HEK293T (cell line): ENCODE measurements around the gene SLC12A8.

Experiments used
- CTCF ChIA-PET: fragments of 350-600 bp; formaldehyde crosslinking; extraction: SDS; loops from one replicate; lab custom pipeline; 2021; ENCODE audit warnings: antibody characterized with exemption, inconsistent platforms; lab: Yijun Ruan, JAX
- POLR2A ChIA-PET: fragments of 350-600 bp; formaldehyde crosslinking; extraction: SDS; loops from one replicate; lab custom pipeline; 2020; ENCODE audit warnings: antibody characterized with exemption, inconsistent platforms; lab: Yijun Ruan, JAX
- DNase-seq: peaks from one replicate; pipeline ENCODE4 v3.0.0; 2012; ENCODE audit warnings: mixed read lengths; ENCODE audit errors: extremely low spot score
- ARNT ChIP-seq: fragments of 450-650 bp; IDR thresholded peaks from 2 replicates; pipeline ENCODE4 v1.6.1; 2017; ENCODE audit warnings: mild to moderate bottlenecking
- BHLHE40 ChIP-seq: fragments of 450-650 bp; IDR thresholded peaks from 2 replicates; pipeline ENCODE4 v1.6.1; 2016; ENCODE audit warnings: mild to moderate bottlenecking, moderate library complexity, borderline replicate concordance
- CTBP1 ChIP-seq: fragments of 450-650 bp; IDR thresholded peaks from 2 replicates; pipeline ENCODE4 v1.6.1; 2016; ENCODE audit warnings: borderline replicate concordance
- ELF4 ChIP-seq: fragments of 450-650 bp; IDR thresholded peaks from 2 replicates; pipeline ENCODE4 v1.6.1; 2017; ENCODE audit warnings: antibody characterized with exemption
- FOXA1 ChIP-seq: fragments of 450-650 bp; IDR thresholded peaks from 2 replicates; pipeline ENCODE4 v1.6.1; 2016; ENCODE audit warnings: mild to moderate bottlenecking
- FOXK2 ChIP-seq: fragments of 450-650 bp; IDR thresholded peaks from 2 replicates; pipeline ENCODE4 v1.6.1; 2016; ENCODE audit warnings: mild to moderate bottlenecking
- FOXM1 ChIP-seq: fragments of 450-650 bp; IDR thresholded peaks from 2 replicates; pipeline ENCODE4 v1.6.1; 2017; ENCODE audit warnings: mild to moderate bottlenecking, borderline replicate concordance
- HDGF ChIP-seq: fragments of 450-650 bp; IDR thresholded peaks from 2 replicates; pipeline ENCODE4 v1.6.1; 2017; ENCODE audit warnings: antibody characterized with exemption, borderline replicate concordance
- L3MBTL2 ChIP-seq: fragments of 450-650 bp; conservative IDR thresholded peaks from 2 replicates; pipeline ENCODE4 v1.6.1; 2016; ENCODE audit warnings: mild to moderate bottlenecking
- LEF1 ChIP-seq: fragments of 450-650 bp; IDR thresholded peaks from 2 replicates; pipeline ENCODE4 v1.6.1; 2017; ENCODE audit warnings: mild to moderate bottlenecking, borderline replicate concordance
- NFRKB ChIP-seq: fragments of 450-650 bp; IDR thresholded peaks from 2 replicates; pipeline ENCODE4 v1.6.1; 2016; ENCODE audit warnings: mild to moderate bottlenecking, moderate library complexity
- SP1 ChIP-seq: fragments of 450-650 bp; IDR thresholded peaks from 2 replicates; pipeline ENCODE4 v1.6.1; 2017
- SUZ12 ChIP-seq: fragments of 450-650 bp; IDR thresholded peaks from 2 replicates; pipeline ENCODE4 v1.6.1; 2016; ENCODE audit warnings: mild to moderate bottlenecking
- TARDBP ChIP-seq: fragments of 450-650 bp; IDR thresholded peaks from 2 replicates; pipeline ENCODE4 v1.6.1; 2016
- ZNF384 ChIP-seq: fragments of 450-650 bp; IDR thresholded peaks from 2 replicates; pipeline ENCODE4 v1.6.1; 2016
- TF ChIP-seq, protein P1 (sequence below): fragments of 450-650 bp; IDR thresholded peaks from 2 replicates; pipeline ENCODE4 v1.6.1; 2016

The SLC12A8 gene

DNA sequence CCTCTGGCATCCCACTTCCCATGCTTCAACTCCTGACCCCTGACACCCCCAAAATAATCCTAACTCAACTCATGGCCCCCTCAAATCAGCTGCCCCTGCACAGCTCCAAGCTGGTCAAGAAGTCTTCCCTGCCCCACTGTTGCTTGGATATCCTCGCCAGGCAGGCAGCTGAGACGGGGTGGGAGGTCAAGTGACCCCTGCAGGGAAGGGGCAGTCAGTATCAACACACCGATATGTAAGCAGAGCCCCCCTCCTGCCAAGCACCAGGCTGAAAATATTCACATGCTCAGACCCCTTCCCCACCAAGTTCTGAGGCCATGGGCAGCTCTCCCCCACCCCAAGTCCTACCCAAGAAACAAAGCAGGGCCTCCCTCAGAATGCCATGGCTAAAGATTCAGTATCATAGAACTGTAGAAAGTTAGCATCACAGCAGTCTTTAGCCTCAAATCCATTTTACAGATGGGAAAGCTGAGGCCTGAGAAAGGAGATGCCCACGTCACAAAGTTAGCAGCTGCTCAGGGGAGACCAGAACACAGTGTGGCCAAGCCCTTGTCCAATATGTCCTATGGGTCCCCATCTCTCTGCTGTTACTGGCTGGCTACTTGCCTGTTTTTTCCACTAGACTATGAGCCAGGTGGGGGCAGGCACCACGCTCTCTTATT is 67.8 kb downstream of the SLC12A8 start:
- DNase-seq = no peak
- TF ChIP-seq, protein P1, sequence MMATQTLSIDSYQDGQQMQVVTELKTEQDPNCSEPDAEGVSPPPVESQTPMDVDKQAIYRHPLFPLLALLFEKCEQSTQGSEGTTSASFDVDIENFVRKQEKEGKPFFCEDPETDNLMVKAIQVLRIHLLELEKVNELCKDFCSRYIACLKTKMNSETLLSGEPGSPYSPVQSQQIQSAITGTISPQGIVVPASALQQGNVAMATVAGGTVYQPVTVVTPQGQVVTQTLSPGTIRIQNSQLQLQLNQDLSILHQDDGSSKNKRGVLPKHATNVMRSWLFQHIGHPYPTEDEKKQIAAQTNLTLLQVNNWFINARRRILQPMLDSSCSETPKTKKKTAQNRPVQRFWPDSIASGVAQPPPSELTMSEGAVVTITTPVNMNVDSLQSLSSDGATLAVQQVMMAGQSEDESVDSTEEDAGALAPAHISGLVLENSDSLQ = no peak
- TF ChIP-seq FOXM1 (no peak), TARDBP (no peak), L3MBTL2 (no peak), LEF1 (no peak), ZNF384 (no peak), SUZ12 (no peak), CTBP1 (no peak), SP1 (no peak), NFRKB (no peak), ELF4 (no peak), ARNT (no peak), HDGF (no peak)
- CTCF ChIA-PET = interaction anchor here (1.6 kb wide), 1 partner anchor 8 kb away, joined by 4 read pairs; no protein-coding TSS in a partner anchor
- POLR2A ChIA-PET = no interaction called here

DNA sequence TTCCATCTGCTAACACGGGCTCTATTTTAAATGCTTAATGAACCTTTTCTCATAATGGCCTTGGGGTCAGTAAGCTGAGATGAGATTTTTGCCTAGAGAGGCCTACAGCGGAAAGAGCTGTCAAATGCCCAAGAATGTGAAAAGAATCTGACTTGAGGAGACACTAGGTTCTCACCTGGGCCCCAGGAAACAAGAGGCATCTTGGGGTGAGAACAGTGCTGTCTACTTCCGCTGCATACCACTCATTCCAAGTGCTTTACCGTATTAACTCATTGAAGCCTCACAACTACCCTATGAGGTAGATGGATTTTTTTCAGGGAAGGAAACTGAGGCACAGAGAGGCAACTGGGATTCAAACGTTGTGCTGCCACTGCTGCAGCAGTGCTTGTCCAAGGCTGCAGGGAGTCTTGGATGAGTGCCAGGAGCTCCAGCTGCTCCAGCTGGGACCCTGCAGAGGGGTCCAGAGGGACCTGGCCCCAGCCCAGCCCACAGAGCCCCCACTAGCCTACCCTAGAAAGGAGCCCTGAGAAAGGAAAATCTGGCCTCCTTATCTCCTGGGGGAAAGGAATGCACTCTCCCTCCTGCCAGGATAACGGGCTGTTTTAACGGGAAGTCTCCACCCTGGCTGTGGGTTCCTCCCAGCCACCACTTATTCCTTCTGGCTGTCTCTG is 68.4 kb downstream of the SLC12A8 start:
- TF ChIP-seq HDGF (no peak), FOXK2 (no peak), TARDBP (no peak), ZNF384 (no peak), NFRKB (no peak), ELF4 (no peak), LEF1 (no peak), CTBP1 (no peak), BHLHE40 (no peak), FOXA1 (no peak), ARNT (no peak), SP1 (no peak), SUZ12 (no peak), FOXM1 (no peak), L3MBTL2 (no peak)
- TF ChIP-seq, protein P1 = no peak
- CTCF ChIA-PET = no interaction called here
- DNase-seq = no peak
- POLR2A ChIA-PET = no interaction called here

DNA sequence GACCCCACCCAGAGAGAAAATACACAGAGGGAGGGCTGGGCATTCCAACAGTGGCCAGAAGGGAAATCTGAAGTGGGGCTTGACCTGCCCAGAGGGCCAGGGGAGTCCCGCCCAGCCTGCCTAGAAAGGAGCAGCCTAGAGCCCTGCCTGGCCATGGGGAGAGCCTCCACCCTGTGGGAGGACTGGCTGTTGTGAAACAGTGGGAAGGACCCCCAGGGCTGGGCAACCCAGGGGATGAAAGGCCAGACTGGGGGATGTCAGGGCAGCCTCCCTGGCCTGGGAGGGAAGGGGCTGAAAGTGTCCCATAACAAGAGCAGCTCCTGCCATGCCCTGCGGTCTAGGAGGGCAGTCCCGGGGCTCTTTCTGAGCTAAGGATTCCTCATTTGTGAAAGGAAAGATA is 69.0 kb downstream of the SLC12A8 start:
- DNase-seq = no peak
- POLR2A ChIA-PET = no interaction called here
- no peak for TF ChIP-seq FOXA1
- no peak for TF ChIP-seq HDGF
- TF ChIP-seq FOXM1 = no peak
- no peak for TF ChIP-seq L3MBTL2
- TF ChIP-seq TARDBP = no peak
- TF ChIP-seq BHLHE40 = no peak
- TF ChIP-seq CTBP1 = no peak
- no peak for TF ChIP-seq SUZ12
- TF ChIP-seq ZNF384 = no peak
- TF ChIP-seq LEF1 = no peak
- TF ChIP-seq ELF4 = no peak
- TF ChIP-seq, protein P1 = no peak
- CTCF ChIA-PET = no interaction called here

DNA sequence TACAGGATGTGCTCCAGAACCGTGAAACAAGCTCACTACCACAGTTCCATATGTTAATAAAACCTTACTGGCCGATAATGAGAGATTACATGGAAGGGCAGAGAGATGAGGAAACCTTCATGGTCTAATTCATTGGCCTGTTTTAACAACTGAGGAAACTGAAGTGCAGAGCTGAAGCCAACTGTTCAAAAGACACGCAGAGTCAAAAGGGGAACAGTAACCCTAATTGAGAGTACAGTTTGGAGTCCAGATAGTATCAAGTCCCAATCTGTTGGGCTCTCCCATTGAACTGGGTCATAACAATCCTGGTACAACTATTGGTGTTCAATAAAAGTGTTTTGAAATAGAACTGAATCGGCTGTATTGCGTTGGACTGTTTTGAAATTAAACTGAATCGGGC is 69.6 kb downstream of the SLC12A8 start:
- ChIA-PET CTCF (no interaction called here), POLR2A (no interaction called here)
- no peak for TF ChIP-seq FOXM1
- no peak for TF ChIP-seq HDGF
- TF ChIP-seq TARDBP = no peak
- no peak for TF ChIP-seq CTBP1
- no peak for TF ChIP-seq ZNF384
- TF ChIP-seq, protein P1 = no peak
- TF ChIP-seq L3MBTL2 = no peak
- TF ChIP-seq FOXK2 = no peak
- no peak for TF ChIP-seq LEF1
- no peak for TF ChIP-seq SUZ12
- TF ChIP-seq BHLHE40 = no peak
- TF ChIP-seq ELF4 = no peak
- no peak for TF ChIP-seq SP1
- TF ChIP-seq ARNT = no peak
- no peak for TF ChIP-seq FOXA1
- TF ChIP-seq NFRKB = no peak
- DNase-seq = no peak

DNA sequence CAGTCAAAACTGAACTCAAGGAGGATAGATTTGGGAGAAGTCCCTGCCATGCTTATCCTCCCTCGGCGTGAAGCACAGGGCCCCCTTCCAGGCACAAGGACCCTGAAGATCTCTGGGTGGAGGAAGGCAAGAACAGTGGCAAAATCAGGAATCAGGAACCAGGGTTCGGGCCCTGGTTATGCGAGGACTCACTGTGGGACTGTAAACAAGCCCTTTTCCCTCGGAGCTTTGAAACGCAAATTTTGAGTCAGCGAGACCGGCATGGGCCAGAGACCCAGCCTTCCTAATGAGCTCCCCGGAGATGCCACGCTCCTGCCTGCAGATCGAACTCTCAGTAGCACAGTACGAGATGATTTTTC is 70.1 kb downstream of the SLC12A8 start:
- TF ChIP-seq SP1 (no peak), SUZ12 (no peak), ZNF384 (no peak), L3MBTL2 (no peak), TARDBP (no peak), LEF1 (no peak), HDGF (no peak), ARNT (no peak), CTBP1 (no peak), FOXA1 (no peak), ELF4 (no peak), FOXM1 (no peak), NFRKB (no peak), FOXK2 (no peak), BHLHE40 (no peak)
- TF ChIP-seq, protein P1 = no peak
- POLR2A ChIA-PET = no interaction called here
- CTCF ChIA-PET = no interaction called here
- no peak for DNase-seq
